Fibroblast of peridontal ligament (primary cell): ENCODE data around the gene CD79A.

Experiments
- DNase-seq: peaks from one replicate; pipeline ENCODE4 v3.0.0-alpha.2; 2010; ENCODE audit errors: extremely low read depth

CD79A gene

GRCh38 chr19:41918653-41919244 is 41.7 kb downstream of the CD79A start:
- DNase-seq: no peak

DNA sequence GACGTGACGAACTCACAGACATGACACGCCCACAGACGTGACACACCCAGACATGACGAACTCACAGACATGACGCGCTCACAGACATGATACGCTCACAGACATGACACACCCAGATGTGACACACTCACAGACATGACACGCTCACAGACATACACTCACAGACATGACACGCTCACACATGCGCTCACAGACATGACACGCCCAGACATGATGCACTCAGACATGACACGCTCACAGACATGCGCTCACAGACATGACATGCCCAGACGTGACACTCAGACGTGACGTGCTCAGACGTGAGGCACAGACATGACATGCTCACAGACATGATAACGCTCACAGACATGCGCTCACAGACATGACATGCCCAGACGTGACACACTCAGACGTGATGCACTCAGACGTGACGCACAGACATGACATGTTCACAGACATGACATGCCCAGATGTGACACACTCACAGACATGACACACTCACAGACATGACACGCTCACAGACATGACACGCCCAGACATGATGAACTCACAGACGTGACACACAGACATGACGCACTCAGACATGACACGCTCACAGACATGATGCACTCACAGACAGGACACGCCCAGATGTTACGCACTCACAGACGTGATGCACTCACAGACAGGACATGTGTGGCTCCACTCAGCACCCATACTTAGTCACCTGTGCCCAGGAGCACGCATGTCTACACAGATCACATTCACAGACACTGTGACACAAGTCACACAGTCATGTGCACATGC is 43.1 kb downstream of the CD79A start:
- DNase-seq: no peak

- DNase-seq: no peak
Measured at GRCh38 chr19:41920882-41921576, 44.0 kb downstream of the CD79A start.

DNA sequence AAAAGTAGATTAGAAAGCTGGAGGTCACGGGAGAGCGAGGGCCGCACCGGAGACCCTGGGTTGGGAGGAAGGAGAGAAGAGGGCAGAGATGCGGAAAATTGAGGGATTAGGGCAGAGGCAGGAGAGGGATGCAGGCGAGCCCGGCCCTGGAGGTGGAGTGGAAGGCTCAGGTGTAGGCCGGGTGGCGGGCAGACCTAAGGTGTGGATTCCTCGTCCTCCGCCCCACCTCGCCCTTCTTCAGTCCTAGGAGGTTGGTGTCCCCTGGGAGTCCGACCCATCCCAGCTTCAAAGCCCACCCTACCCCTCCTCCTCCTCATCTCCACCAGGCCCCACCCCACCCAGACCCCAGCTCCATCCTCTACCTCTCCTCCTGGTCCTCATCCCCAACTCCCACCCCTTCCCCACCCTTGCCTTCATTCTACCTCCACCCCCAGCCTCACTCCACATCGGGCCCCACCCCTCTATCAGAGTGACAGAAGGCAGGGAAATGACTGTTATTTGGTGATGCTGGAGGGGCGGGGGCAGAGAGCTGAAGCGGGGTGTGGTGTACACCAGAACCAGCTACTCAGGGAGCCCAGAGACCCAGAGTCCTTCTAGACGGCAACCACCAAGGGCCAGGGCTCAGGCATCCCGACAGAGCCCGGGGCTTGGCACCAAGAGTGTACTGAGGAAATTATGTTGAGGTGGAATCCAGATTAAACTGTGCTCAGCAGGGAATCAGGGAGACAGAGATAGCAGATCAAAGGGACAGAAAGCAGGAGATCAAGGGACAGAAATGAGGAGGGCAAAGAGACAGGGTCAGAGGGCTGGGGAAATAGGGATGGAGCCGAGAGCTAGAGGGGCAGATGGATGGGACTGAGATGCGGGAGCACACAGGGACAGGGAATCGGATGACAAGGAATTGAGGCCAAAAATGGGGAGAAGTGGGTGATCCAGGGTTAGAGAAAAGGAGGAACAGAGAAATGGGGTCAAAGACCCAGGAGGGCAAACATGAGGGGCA is 44.8 kb downstream of the CD79A start:
- no peak for DNase-seq

- DNase-seq: no peak
Measured at GRCh38 chr19:41922585-41922984, 45.5 kb downstream of the CD79A start.

GRCh38 chr19:41923045-41923788 is 46.1 kb downstream of the CD79A start:
- no peak for DNase-seq

- no peak for DNase-seq
Measured at GRCh38 chr19:41924151-41925145, 47.4 kb downstream of the CD79A start.

- no peak for DNase-seq
Measured at GRCh38 chr19:41925208-41926003, 48.3 kb downstream of the CD79A start.

DNA sequence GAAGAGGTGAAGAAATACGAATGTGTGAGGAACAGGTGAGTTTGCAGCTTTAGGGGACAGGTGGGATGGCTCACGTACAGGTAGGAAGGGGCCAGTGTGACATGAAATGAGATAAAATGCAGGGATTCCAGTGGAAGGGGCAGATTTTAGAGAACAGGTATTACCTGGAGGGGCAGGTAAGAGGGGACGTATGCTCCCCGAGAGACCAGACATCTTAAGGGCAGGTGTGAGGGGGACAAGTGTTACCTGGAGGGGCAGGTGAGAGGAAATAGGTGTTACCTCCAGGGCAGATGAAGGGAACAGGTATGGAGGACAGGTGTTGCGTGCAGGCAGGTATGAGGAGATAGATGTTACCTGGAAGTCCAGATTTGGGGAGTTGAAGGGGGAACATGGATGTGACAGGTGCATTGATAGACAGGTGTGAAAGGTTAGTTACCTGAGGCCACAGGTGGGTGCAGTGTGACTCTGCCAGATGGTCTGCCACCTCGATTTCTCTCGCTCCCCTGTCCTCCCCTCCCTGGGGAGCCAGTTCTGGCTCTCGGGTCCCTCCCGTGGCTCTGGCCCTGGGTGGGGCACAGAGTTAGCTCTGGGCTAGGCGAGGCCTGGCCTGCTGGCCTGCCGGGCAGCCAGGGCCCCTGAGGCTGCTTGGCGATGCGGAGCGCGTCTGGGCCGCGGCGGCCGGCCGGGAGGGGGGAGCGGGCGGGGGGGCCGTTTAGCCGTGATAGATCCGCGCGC is 49.1 kb downstream of the CD79A start:
- no peak for DNase-seq

- DNase-seq: no peak
Measured at GRCh38 chr19:41926763-41927496, 49.9 kb downstream of the CD79A start.

DNA sequence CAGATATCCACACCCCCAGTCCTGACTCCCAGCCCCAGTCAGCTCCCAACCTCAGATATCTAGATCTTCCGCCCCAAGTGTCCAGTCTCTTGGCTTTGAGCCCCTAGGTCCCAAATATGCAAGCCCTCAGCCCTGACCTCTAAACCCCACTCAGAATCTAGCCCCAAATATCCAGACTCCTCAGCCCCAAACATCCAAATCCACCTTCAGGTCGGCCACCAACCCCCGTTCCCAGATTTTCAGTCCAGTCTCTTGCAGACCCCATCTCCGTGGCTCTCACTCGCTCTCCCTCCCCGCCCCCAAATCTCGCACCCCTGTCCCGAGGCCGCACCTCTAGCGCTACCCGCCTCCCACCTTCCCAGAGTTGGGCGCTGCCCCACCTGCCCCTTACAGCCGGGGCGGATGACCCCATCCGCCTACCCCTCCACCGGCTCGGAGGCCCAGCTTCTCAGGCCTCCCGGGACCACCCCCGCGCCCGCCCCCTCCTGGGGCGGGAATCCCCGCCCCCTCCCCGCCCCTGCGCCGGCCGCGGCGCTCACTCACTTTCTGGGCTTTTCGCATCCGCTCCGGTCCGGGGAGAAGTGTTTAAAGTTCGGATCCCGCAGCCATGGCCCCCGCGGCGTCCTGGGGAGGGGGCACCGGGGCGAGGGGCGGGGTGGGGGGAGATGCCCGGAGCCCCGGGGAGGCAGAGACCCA is 50.6 kb downstream of the CD79A start:
- DNase-seq: no peak

- no peak for DNase-seq
Measured at GRCh38 chr19:41928221-41928683, 51.2 kb downstream of the CD79A start, which contains the start of gene ERFL. TSS of gene ERFL (minus strand) at chr19:41928449. CDS start at chr19:41912919, 15,530 bp downstream.

- no peak for DNase-seq
Measured at GRCh38 chr19:41928754-41929535, 51.9 kb downstream of the CD79A start.

DNA sequence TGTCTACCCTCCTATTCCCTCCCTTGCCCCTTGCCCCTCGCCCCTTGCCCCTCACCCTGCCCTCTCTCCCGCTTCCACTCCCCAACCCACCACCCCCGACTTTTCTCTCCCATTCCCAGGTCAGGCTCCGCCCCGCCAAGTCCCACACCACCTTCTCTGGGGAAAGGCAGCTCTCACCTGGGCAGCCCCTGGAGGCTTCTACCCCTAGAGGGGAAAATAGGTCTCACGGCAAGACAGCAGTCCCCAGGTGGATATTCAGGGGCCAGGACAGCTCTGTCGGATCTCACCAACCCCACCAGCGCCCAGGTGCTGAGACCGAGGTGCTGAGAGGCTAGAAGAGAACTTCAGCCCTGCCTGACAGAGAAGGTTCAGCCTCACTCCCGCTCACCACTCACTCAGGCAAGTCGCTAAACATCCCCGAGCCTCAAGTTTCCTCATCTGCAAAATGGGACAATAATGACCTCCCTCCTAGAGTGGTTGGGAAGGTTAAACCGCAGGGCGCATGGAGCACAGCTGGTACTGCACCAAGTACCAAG is 52.5 kb downstream of the CD79A start:
- no peak for DNase-seq

- no peak for DNase-seq
Measured at GRCh38 chr19:41930322-41930722, 53.2 kb downstream of the CD79A start.
